Activated naive CD4-positive, alpha-beta T cell (primary cell): ENCODE measurements around the gene ORMDL3.

Experiments used
- DNase-seq, 4 experiments: peaks; one replicate each; lab custom pipeline; 2025; lab: John Stamatoyannopoulos, UW

Gene ORMDL3

GRCh38 chr17:39871801-39872200 is 55.6 kb downstream of the ORMDL3 start:
- DNase-seq, result no peak
